Measurements from ENCODE around the gene ARRB1. TPM values are rescaled to one million over a fixed set of nuclear protein-coding genes. Genes with fewer than 3 reads are reported as not detected.
A peak's percentile ranks its signal among the peaks of the same experiment; 100 is the strongest.
"Not testable (repeated sequence)": the region's sequence is repeated elsewhere in the genome, so short reads cannot be mapped to it uniquely, and the experiment has no call there.

The ARRB1 gene
- total RNA-seq, 4 donors from 2014 or later, result 26.3 to 104 (median 29.3) TPM

GRCh38 chr11:75384438-75385080 is 33.1 kb upstream of the ARRB1 start:
- H3K4me3 ChIP-seq (ENCODE audit: low read depth, poor library complexity, severe bottlenecking), result no peak overlapping the region
- 23 to 25% methylated on average over 24 of the region's 24 CpGs for WGBS, 2 donors
- intact Hi-C loops (cut with DNase I; ENCODE audit: low total_unique reads), result loop anchor here (5.0 kb wide), 3 partner anchors 57 to 148 kb away; no protein-coding TSS in a partner anchor
- peak; percentile 60 to 95 for DNase-seq (ENCODE audit: low spot score in 2 of 2)
- peak in 1 of 3 donors; percentile 94 for TF ChIP-seq CTCF (IDR thresholded peaks at IDR 0.05)
- no peak for TF ChIP-seq POLR2A (IDR thresholded peaks at IDR 0.05)

GRCh38 chr11:75383246-75383645 is 31.8 kb upstream of the ARRB1 start:
- no peak for DNase-seq (ENCODE audit: low spot score in 2 of 2)
- intact Hi-C loops (cut with DNase I; ENCODE audit: low total_unique reads), result loop anchor here (5.0 kb wide), 1 partner anchor 56 kb away; no protein-coding TSS in a partner anchor
- no peak for TF ChIP-seq CTCF (IDR thresholded peaks at IDR 0.05)
- TF ChIP-seq POLR2A (IDR thresholded peaks at IDR 0.05), result no peak
- no peak overlapping the region for H3K4me3 ChIP-seq (ENCODE audit: low read depth, poor library complexity, severe bottlenecking)
- WGBS, 2 donors, result 65 to 71% methylated on average over 3 of the region's 3 CpGs

GRCh38 chr11:75380716-75381420 is 29.4 kb upstream of the ARRB1 start:
- intact Hi-C loops (cut with DNase I; ENCODE audit: low total_unique reads), result loop anchor here (5.0 kb wide), 1 partner anchor 54 kb away; no protein-coding TSS in a partner anchor
- WGBS, 2 donors, result 59 to 60% methylated on average over 7 of the region's 7 CpGs
- DNase-seq (ENCODE audit: low spot score in 2 of 2), result peak in 1 of 2 donors; percentile 41

DNA sequence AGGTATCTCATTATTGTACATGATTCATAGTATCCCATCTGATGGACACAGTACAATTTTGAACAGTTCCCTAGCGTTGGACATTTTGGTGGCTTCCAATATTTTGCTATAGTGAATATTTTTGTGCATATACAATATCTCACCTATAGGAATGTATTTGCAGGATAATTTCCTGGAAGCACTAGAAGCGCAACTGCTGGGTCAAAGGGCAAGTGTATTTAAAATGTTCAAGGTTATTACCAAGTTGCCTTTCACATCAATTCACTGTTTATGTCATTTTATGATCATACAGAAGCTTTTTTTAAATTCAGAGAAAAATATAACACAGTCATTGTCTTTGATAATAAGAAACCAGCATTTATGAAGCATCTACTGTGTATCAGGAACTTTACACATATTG is 28.8 kb upstream of the ARRB1 start:
- intact Hi-C loops (cut with DNase I; ENCODE audit: low total_unique reads), result loop anchor here (5.0 kb wide), 1 partner anchor 53 kb away; no protein-coding TSS in a partner anchor
- WGBS, 2 donors, result 97 to 99% methylated on average over 2 of the region's 2 CpGs
- H3K4me3 ChIP-seq (ENCODE audit: low read depth, poor library complexity, severe bottlenecking), result no peak overlapping the region
- TF ChIP-seq CTCF (IDR thresholded peaks at IDR 0.05) (no peak), POLR2A (IDR thresholded peaks at IDR 0.05) (no peak)
- DNase-seq (ENCODE audit: low spot score in 2 of 2), result no peak

More at GRCh38 chr11:75380716-75381420, 29.4 kb upstream of the ARRB1 start:
- TF ChIP-seq CTCF (IDR thresholded peaks at IDR 0.05) (no peak), POLR2A (IDR thresholded peaks at IDR 0.05) (no peak)
- H3K4me3 ChIP-seq (ENCODE audit: low read depth, poor library complexity, severe bottlenecking), result no peak overlapping the region

GRCh38 chr11:75378776-75379175 is 27.3 kb upstream of the ARRB1 start:
- 85 to 96% methylated on average over 17 of the region's 17 CpGs for WGBS, 2 donors
- H3K4me3 ChIP-seq (ENCODE audit: low read depth, poor library complexity, severe bottlenecking); intact Hi-C loops (cut with DNase I; ENCODE audit: low total_unique reads); DNase-seq (ENCODE audit: low spot score in 2 of 2): not testable (repeated sequence)

DNA sequence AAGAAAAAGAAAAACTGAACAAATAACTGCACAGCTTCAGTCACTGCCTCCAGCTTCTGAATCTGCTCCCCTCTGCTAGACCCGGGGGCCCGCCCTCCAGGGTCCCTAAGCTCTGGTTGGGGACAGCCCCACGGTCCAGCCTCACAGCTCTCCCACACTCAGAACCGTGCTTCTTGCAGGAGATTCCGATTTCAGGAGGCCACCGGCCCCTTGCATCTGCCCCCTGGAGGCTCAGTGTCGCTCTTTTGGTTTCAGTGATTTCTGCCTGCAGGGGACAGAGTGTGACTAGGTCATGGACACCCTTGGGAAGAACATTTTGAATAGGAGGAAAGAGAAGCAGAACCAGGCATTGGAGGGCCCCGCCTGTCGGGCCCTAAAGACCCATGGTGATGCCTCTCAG is 24.7 kb upstream of the ARRB1 start:
- H3K4me3 ChIP-seq (ENCODE audit: low read depth, poor library complexity, severe bottlenecking), result no peak overlapping the region
- intact Hi-C loops (cut with DNase I; ENCODE audit: low total_unique reads), result no loop called here
- TF ChIP-seq POLR2A (IDR thresholded peaks at IDR 0.05), result no peak
- no peak for TF ChIP-seq CTCF (IDR thresholded peaks at IDR 0.05)
- no peak for DNase-seq (ENCODE audit: low spot score in 2 of 2)
- 88 to 91% methylated on average over 9 of the region's 9 CpGs for WGBS, 2 donors
